K562 (cell line): Measurements from ENCODE around the gene TBC1D5. TPM values are rescaled to one million over a fixed set of nuclear protein-coding genes. Genes with fewer than 3 reads are reported as not detected.
"Not testable (repeated sequence)": the region's sequence is repeated elsewhere in the genome, so short reads cannot be mapped to it uniquely, and the experiment has no call there.

Source experiments
- ARID1B ChIP-seq: fragments of 450-650 bp; IDR thresholded peaks from 2 replicates; pipeline ENCODE4 v1.6.1; 2016; ENCODE audit warnings: antibody characterized with exemption, mild to moderate bottlenecking, inconsistent platforms
- EGR1 ChIP-seq: fragments of 450-650 bp; conservative IDR thresholded peaks from 2 replicates; pipeline ENCODE4 v1.6.1; 2017; ENCODE audit warnings: mild to moderate bottlenecking
- GATAD2A ChIP-seq: fragments of 450-650 bp; IDR thresholded peaks from 2 replicates; pipeline ENCODE4 v1.6.1; 2017
- MYC ChIP-seq, 2 experiments: fragments of 250-450 bp in 1 of 2; sonication (Bioruptor Pico) in 1 of 2; IDR thresholded peaks; 2 replicates each; pipeline versions ENCODE4 v1.5.1 to v1.6.1; 2012 to 2021; ENCODE audit warnings: low read depth in 2 of 2, borderline replicate concordance in 1 of 2, improper control_type of control experiment in 1 of 2, low read length in 1 of 2, mild to moderate bottlenecking in 1 of 2, moderate library complexity in 1 of 2
- NR4A1 ChIP-seq, 2 experiments: fragments of 250-450 bp in 1 of 2; fragments of 450-650 bp in 1 of 2; sonication (Bioruptor Pico) in 1 of 2; IDR thresholded peaks; 2 replicates each; pipeline versions ENCODE4 v1.4.0 to v1.6.1; 2016 to 2020; ENCODE audit warnings: mild to moderate bottlenecking in 2 of 2, missing compliant biosample characterization in 1 of 2, missing genetic modification characterization in 1 of 2, moderate library complexity in 1 of 2
- NRF1 ChIP-seq, 2 experiments: fragments of 450-650 bp; IDR thresholded peaks in 1 of 2; conservative IDR thresholded peaks in 1 of 2; 2 replicates each; pipeline ENCODE4 v1.6.1; 2014; ENCODE audit warnings: mild to moderate bottlenecking in 2 of 2
- RB1 ChIP-seq: fragments of 450-650 bp; IDR thresholded peaks from 2 replicates; pipeline ENCODE4 v1.6.1; 2017; ENCODE audit warnings: low read depth, mild to moderate bottlenecking
- RNF2 ChIP-seq: sonication (generic); IDR thresholded peaks from 2 replicates; pipeline ENCODE4 v1.6.1; 2016
- SMARCC2 ChIP-seq: fragments of 450-650 bp; IDR thresholded peaks from 2 replicates; pipeline ENCODE4 v1.6.1; 2017; ENCODE audit warnings: antibody characterized with exemption, moderate library complexity, mild to moderate bottlenecking, low read depth
- STAT6 ChIP-seq: sonication (generic); formaldehyde crosslinking; IDR thresholded peaks from 2 replicates; pipeline ENCODE4 v1.8.1; 2023; ENCODE audit warnings: mild to moderate bottlenecking, missing genetic modification reagents
- polyA plus RNA-seq, 8 experiments: library from polyadenylated mRNA; depleted of rRNA in 4 of 8; stranded (reverse) in 5 of 8; unstranded in 3 of 8; fragments of >200 nt; fragmentation: Nextera tagmentation in 2 of 8; fragmentation: Illumina TruSeq in 1 of 8; extraction: Ambion mirVana in 2 of 8; extraction: Trizol in 1 of 8; gene quantifications; 2 replicates each; pipeline versions ENCODE4 v1.2.1 to v1.2.3, GENCODE V29; 2011 to 2014; ENCODE audit warnings: inconsistent platforms in 1 of 8, missing spikeins in 1 of 8
- total RNA-seq, 7 experiments: library from RNA; depleted of rRNA in 6 of 7; stranded (reverse); fragments of >200 nt in 6 of 7; fragmentation: Illumina TruSeq in 2 of 7; extraction: Trizol in 2 of 7; gene quantifications; 2 replicates each; pipeline versions ENCODE4 v1.2.1 to v1.2.3, GENCODE V29; 2011 to 2021; ENCODE audit warnings: low replicate concordance in 1 of 7
- TF ChIP-seq, protein P1 (sequence below), 2 experiments: fragments of 450-650 bp; IDR thresholded peaks; 2 replicates each; pipeline ENCODE4 v1.6.1; 2018; ENCODE audit warnings: mild to moderate bottlenecking in 2 of 2, low read depth in 1 of 2; ENCODE audit not compliant: partially characterized antibody in 2 of 2
- TF ChIP-seq, protein P2 (sequence below), 2 experiments: fragments of 450-650 bp; conservative IDR thresholded peaks; 2 replicates each; pipeline ENCODE4 v1.6.1; 2017; ENCODE audit warnings: mild to moderate bottlenecking in 2 of 2, moderate library complexity in 2 of 2
- TF ChIP-seq, protein P3 (sequence below): sonication (generic); formaldehyde crosslinking; IDR thresholded peaks from 2 replicates; pipeline ENCODE4 v1.8.1; 2023; ENCODE audit warnings: mild to moderate bottlenecking, missing genetic modification reagents, moderate library complexity

TBC1D5 gene
- total and polyA plus RNA-seq, 9 of the 15 experiments (the other 6 are each of a cell fraction or from before 2014, with no cell fraction given) = 2.9 to 38.1 (median 25.6) TPM

DNA sequence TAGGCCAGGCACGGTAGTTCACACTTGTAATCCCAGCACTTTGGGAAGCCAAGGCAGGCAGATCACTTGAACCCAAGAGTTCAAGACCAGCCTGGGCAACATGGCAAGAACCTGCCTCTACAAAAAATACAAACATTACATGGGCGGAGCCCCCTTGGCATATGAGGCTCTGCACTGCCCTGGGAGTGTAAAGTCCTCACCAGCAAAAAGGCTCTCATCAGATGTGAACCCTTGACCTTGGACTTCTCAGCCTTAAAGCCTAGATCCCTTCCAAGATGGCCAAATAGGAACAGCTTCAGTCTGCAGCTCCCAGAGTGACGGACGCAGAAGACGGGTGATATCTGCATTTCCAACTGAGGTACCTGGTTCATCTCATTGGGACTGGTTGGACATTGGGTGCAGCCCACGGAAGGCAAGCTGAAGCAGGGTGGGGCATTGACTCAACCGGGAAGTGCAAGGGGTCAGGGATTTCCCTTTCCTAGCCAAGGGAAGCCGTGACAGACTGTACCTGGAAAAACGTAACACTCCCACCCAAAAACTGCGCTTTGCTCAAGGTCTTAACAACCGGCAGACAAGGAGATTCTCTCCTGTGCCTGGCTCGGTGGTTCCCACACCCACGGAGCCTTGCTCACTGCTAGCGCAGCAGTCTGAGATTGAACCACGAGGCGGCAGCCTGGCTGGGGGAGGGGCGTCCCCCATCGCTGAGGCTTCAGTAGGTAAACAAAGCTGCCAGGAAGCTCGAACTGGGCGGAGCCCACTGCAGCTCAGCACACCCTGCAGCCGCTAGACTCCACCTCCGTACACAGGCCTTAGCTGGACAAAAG is 49.4 kb downstream of the TBC1D5 start (continued):
- TF ChIP-seq SMARCC2 = 0 out of 2 replicates have a peak, but pooled peaks have one; percentile 68
- peak; percentile 96 for TF ChIP-seq MYC (IDR thresholded peaks at IDR 0.05; ENCODE audit: low read depth, low read length)
- TF ChIP-seq MYC (CRISPR knock-in tag; IDR thresholded peaks at IDR 0.05; ENCODE audit: borderline replicate concordance, low read depth); NR4A1 (CRISPR knock-in tag; IDR thresholded peaks at IDR 0.05): not testable (repeated sequence)
- peak; percentile 68; the same call in 1 of the 2 replicates for TF ChIP-seq NR4A1 (tag; IDR thresholded peaks at IDR 0.05)
- peak; percentile 61; the same call in 1 of the 2 replicates for TF ChIP-seq GATAD2A
- peak; percentile 76 for TF ChIP-seq ARID1B
- TF ChIP-seq RNF2 = peak; percentile 88
- TF ChIP-seq EGR1 = peak; percentile 91
- TF ChIP-seq, protein P1, sequence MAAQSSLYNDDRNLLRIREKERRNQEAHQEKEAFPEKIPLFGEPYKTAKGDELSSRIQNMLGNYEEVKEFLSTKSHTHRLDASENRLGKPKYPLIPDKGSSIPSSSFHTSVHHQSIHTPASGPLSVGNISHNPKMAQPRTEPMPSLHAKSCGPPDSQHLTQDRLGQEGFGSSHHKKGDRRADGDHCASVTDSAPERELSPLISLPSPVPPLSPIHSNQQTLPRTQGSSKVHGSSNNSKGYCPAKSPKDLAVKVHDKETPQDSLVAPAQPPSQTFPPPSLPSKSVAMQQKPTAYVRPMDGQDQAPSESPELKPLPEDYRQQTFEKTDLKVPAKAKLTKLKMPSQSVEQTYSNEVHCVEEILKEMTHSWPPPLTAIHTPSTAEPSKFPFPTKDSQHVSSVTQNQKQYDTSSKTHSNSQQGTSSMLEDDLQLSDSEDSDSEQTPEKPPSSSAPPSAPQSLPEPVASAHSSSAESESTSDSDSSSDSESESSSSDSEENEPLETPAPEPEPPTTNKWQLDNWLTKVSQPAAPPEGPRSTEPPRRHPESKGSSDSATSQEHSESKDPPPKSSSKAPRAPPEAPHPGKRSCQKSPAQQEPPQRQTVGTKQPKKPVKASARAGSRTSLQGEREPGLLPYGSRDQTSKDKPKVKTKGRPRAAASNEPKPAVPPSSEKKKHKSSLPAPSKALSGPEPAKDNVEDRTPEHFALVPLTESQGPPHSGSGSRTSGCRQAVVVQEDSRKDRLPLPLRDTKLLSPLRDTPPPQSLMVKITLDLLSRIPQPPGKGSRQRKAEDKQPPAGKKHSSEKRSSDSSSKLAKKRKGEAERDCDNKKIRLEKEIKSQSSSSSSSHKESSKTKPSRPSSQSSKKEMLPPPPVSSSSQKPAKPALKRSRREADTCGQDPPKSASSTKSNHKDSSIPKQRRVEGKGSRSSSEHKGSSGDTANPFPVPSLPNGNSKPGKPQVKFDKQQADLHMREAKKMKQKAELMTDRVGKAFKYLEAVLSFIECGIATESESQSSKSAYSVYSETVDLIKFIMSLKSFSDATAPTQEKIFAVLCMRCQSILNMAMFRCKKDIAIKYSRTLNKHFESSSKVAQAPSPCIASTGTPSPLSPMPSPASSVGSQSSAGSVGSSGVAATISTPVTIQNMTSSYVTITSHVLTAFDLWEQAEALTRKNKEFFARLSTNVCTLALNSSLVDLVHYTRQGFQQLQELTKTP (IDR thresholded peaks at IDR 0.05; ENCODE audit: low read depth in 1 of 2, partially characterized antibody in 2 of 2) = peak in 1 of 2 experiments; percentile 82
- TF ChIP-seq RB1 = peak; percentile 73
- TF ChIP-seq, protein P2, sequence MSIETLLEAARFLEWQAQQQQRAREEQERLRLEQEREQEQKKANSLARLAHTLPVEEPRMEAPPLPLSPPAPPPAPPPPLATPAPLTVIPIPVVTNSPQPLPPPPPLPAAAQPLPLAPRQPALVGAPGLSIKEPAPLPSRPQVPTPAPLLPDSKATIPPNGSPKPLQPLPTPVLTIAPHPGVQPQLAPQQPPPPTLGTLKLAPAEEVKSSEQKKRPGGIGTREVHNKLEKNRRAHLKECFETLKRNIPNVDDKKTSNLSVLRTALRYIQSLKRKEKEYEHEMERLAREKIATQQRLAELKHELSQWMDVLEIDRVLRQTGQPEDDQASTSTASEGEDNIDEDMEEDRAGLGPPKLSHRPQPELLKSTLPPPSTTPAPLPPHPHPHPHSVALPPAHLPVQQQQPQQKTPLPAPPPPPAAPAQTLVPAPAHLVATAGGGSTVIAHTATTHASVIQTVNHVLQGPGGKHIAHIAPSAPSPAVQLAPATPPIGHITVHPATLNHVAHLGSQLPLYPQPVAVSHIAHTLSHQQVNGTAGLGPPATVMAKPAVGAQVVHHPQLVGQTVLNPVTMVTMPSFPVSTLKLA (conservative IDR thresholded peaks at IDR 0.05) = peak; percentile 90 to 95
- peak; percentile 89; the same call in 1 of the 2 replicates for TF ChIP-seq STAT6 (CRISPR knock-in tag)
- TF ChIP-seq NRF1 (conservative IDR thresholded peaks at IDR 0.05 in 1 of 2, IDR thresholded peaks at IDR 0.05 in 1 of 2) = peak; percentile 59 to 69
- TF ChIP-seq, protein P3, sequence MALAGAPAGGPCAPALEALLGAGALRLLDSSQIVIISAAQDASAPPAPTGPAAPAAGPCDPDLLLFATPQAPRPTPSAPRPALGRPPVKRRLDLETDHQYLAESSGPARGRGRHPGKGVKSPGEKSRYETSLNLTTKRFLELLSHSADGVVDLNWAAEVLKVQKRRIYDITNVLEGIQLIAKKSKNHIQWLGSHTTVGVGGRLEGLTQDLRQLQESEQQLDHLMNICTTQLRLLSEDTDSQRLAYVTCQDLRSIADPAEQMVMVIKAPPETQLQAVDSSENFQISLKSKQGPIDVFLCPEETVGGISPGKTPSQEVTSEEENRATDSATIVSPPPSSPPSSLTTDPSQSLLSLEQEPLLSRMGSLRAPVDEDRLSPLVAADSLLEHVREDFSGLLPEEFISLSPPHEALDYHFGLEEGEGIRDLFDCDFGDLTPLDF (CRISPR knock-in tag) = peak; percentile 67; the same call in 1 of the 2 replicates
